Measurements from ENCODE around the gene A2M.
A peak's percentile ranks its signal among the peaks of the same experiment; 100 is the strongest.

A2M gene

DNA sequence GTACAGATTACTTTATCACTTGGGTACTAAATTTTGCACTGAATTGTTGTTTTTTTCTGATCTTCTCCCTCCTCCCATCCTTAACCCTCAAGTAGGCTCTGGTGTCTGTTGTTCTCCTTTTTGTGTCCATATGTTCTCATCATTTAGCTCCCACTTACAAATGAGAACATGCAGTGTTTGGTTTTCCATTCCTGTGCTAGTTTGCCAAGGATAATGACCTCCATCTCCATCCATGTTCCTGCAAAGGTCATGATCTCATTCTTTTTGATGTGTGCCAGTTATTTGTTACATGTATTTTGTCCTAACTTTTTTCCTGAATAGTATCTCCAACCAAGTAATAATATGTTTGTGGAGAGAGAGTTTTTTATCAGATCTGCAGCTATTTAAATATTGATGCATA is 44.2 kb downstream of the A2M start:
- FAIRE-seq: no peak

DNA sequence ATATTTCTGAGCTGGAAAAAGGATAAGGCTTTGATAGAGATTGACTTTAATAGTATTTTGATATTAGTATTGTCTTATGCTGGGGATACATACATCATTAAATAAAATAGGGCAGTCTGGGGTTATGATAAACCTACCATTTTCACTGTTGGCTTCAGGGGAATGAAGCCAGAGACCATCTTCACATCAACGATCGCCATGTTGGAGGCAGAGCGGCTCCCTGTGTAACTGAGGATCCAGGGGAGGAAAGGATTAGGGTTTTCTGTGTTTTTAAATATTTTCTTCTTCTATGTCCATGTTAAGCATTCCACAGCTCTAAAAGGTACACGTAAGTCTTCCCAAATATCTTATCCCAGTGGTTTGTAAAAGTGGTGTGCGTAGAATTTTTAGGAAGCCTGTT is 45.4 kb downstream of the A2M start:
- FAIRE-seq: no peak

DNA sequence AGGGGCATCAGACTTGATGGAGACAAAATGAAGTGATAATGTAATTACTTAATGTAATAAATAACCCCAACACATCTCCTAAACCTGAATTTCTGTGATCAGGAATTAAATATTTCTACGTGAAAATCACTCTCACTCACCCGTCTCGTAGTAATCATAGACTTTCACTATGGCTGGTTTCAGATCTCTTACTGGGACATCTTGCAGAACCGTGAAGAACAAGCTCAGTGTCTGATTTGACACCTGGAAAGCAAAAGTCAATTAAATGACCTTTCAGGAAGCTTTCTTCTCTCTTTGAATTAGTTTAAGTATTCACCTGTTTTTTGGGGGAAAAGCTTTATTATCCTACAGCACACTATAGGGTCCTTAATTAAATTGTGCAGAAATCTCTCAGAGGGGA is 47.1 kb downstream of the A2M start:
- FAIRE-seq: no peak

DNA sequence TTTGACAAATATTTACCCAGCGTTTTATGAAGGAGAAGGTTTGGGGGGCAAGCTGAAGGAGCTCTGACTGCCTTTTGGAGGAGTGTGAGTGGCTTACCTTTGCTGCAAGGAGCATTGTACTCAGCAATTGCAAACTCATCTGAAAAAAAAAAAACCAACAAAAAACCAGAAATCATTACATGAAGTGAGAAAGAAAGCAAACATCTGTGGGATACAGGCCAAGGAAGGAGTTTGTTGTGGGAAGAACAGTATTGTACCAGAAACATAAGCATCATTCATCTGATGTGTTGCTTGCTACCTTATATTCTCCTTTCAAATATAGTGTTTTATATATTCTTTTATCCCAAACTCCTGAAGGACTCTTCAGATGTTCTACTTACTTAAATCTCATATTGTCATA is 47.6 kb downstream of the A2M start:
- no peak for FAIRE-seq

DNA sequence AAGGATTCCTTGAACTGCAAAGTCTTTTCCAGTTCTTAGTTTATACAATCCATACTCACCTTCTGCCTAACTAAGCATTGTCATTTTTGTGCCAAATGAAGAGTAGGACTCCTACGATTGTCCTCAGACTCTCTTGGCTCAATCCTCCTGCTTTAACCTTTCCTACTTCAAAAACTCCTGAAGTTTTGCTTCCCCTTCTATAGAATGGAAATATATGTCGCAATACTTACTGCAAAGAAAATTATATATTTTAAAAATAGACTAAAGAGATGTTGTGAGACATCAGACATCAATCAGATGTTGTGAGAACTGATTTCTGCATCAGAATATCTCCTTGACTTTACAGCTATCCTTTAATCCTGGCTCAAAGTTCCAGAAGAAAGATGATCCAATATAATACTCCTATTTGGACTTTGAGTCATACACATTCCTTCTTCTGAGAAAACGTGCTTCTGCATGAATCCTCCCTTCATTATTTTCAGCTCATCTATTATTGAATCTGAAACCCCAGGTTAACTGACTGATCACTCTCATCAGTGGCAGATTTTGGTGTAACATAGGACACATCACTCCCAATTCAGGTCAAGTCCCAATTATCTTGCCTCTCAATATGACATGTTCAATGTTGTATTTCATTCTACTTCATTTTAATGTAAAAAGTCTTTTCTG is 48.8 kb downstream of the A2M start:
- no peak for FAIRE-seq

DNA sequence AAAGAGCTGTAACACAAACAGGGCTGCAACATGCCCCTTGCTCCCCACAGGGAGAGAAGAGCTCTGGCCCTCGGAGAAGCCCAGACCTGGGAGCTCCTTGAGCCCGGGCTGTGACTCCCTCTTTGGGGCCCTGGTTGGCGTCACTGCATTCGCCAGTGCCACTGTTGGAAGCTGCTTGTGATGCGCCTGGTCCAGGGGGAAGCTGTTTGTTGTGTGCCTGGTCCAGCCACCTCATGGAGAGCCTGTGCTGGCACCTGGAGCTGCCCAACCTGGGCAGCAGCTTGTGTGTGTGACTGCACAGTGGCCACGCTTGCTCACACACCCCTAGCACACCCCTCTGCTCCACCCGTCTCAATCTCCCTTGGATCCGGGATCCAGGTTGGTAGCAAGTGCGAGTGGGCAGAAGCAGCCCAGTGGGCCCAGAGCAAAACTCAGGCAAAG is 49.5 kb downstream of the A2M start:
- no peak for FAIRE-seq

DNA sequence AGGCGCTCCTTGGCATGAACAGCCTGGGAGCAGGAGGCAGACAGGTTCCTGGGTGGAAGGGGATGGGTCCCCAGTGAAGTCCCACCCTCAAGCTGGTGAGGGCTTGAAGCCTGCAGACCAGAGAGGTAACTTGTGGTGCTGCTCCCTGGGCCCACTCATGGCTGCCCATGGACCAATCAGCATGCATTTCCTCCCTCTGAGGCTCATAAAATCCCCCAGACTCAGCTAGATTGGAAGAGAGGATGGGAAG is 50.2 kb downstream of the A2M start:
- no peak for FAIRE-seq

DNA sequence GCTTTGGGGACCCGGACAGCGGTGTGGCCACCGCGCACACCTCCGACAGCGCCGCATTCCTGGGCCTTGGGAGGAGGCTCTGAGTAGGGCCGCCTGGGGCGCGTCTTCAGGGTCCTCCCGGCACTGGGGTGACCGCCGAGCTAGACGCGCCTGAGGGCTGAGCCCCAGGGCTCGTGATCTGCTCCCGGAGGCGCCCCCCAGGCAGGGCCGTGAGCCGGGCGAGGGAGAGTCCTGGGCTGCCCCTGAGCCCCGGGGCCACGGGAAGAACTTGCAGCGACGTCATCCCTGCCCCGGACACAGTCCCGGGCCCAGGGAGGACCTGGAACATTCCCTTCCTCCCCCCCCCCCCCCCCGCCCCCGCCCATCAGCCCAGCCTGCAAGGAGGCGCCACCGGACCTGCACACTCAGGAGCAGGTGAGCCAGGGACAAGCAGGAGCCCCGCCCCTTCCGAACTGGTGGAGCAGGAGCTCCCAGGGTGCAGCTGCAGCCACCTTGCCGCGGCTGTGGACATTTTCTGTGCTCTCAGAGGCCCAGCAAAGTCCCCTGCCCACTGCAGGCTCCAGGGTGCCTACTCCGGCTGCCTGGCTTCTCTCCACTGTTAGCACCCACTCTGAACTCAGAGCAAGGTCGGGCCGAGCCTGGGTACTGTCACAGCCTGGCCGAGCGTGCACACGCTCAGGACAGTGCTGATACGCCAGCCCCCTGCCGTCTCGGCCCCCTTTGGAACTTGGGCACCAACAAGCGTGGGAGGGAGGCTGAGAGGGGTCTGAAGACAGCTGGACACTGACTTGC is 50.7 kb downstream of the A2M start:
- FAIRE-seq: no peak

DNA sequence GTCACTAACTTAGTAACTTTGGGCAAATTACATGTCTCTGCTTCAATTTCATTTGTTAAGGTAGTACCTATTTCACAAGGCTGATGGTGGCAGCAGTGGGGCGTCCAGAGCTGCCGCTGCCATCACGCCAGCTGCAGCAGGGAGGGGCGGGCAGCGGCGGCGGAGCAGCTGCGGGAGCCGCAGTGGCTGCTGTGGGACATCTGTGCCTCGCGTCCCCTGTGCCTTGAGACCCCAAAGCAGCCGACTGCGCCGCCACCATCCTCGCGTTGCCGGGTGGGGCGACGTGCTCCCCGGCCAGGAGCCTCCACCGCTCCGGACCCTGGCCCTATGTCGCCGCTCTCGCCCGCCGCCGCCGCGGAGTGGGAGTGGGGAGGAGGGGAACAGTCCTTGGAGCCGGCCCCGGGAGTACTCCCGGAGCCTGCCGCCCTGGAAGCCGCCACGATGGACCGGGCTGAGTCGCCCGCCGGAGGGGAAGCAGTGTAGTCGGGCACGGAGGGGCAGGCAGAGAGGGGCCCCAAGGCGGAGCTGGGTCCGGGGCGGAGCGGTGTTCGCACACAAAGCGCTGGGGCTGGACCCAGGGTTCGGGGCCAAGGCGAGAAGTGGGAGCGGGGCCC is 51.4 kb downstream of the A2M start:
- FAIRE-seq: no peak

DNA sequence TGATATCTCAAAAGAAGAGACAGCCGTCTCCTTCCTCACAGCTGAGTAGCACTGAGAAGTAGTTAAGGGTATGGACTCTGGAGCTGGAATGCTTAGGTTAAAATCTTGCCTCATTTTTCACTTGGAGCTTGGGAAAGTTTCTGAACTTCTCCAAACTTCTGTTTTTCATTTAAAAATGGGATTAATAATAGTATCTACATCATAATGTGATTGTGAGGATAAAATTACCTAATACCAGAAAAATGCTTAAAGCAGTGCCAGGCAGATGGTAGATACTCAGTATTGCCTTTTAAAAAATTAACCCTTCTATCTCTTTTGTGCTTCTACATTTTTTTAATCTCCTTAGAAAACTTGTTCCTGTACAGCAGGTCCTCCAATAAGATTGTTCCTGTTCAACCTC is 63.1 kb downstream of the A2M start:
- FAIRE-seq: no peak

DNA sequence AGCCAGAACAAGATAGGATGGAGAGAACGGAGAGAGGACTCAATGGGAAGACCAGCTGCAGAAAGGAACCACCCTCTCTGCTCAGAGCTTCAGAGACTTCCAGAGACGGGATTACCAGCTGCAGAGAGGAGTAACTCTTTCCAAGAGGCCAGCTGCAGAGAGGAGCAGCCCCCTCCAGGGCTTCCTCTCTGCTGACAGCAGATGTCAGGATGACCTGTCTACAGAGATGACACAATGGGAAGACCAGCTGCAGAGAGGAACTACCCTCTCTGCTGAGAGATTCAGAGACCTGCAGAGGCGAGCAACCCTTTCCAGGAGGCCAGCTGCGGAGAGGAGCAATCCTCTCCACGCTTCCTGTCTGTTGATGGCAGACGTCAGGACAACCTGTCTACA is 64.6 kb downstream of the A2M start:
- FAIRE-seq: no peak

DNA sequence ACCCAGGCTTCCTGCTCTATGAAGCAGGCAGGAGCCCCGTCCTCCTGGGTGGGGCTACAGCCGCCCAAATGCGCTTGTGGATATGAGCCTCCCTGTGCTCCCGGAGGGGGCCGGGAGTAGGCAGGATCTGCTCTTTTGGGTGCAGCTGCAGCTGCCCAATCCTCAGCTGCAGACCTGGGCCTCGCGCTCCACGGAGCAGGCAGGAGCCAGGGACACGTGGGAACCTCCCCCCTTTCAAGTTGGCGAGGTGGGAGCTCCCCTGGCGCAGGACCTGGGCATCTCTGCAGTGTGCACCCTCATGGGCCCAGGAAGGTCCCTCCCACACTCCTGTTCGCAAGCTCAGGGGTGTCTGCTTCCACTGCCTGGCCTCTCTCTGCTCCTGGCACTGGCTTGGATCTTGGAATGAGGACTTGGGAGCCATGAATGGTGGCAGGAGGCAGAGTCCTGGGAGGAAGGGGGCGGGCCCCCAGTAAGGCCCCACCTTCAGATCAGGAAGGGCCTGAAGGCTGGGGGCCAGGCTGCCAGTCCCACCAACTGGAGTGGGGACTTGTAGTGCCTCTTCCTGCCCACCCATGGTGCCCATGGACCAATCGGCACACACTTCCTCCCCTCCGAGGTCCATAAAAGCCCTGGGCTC is 65.1 kb downstream of the A2M start:
- FAIRE-seq: no peak

DNA sequence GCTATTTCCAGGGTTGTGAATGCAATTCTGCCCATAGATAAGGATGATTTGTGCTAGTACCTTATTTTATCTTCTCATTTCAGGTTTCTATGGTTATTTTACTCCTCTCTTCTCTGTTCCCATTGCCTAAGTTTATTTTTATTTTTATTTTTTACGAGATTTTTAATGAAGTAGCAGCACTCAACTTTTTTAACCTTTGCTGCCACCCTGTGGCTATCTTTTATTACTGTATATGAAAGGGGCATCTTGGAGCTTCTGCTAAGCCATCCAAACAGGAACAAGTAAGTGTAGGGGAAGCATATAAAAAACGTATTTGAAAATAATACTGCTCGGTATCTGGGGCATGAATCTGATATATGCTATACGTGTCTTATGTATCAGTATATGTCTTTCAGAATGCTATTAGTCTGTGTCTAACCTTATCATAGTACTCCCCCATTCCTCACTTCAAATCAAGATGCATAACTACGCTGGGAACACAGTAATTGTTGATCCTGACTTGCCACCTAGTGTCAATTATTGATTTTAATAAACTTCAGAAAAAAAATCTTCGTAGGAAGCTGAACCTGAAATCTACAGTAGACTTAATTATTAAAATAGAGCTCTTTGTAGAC is 66.1 kb downstream of the A2M start:
- FAIRE-seq: peak; percentile 43

DNA sequence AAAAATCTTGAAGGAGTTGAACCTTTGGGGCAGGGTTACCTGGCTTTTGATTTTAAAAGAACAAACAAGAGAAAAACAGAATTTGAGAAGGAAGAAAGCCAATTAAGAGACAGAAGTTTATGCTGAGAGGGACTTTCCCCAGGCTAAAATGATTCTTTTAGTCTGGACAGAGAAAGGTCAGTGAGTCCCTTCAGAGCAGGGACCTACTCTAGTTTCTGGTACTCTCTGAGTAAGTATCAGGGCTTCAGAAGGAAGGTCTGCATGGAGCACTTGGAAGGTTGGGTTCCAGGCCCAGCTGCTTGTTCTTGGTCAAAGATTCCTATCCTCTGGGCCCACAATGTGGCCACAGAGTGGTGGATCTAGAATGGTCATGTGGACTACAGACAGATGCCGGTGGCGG is 66.8 kb downstream of the A2M start:
- no peak for FAIRE-seq

DNA sequence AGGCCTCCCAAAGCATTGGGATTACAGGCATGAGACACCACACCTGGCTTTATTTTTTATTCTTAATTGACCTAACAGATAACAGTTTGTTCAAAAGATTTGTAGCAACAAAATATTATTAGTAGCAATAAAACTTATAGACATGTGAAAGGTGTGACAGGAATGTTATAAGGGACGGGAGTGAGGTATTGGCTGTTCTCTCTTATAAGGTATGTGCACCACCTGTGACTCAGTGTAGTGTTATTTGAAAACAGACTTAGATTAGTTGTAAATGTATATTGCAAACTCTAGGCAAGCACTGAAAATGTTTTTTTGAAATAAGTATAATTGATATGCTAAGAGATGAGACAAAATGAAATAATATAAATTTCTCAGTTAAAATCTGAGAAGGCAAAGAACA is 68.6 kb downstream of the A2M start:
- FAIRE-seq: no peak

DNA sequence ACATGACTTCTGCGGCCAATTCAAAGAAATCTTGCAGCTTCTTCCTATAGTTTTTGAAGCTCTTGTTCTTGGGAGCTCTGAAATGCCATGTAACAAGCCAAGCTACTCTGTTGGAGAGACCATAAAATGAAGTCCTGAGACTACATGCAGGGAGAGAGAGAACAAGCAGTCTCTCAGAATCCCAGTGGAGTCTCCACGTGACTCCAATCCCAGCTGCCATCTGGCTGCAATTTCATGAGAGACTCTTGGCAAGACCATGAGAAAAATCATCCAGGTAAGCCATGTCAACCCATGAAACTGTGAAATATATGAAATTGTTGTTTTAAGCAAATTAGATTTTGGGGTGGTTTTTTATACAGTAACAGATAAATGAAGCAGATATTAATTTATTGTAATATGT is 72.0 kb downstream of the A2M start:
- FAIRE-seq: no peak

DNA sequence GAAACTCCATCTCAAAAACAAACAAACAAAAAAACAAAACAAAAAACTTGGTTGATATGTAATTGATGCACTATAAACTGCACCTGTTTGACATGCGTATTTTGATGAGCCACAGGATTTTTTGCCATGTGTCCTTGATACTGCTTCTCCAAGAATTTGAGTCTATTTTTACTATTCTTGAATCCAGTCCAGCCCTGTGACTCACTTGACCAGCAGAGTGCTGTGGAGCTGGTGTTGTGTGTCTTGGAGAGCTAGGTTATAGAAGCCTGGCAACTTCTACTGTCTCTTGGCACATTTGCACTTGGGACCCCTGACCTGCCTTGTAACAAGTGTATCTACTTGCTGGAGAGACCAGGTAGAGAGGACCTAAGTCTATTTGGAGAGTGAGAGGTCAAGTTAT is 74.4 kb downstream of the A2M start:
- FAIRE-seq: no peak

DNA sequence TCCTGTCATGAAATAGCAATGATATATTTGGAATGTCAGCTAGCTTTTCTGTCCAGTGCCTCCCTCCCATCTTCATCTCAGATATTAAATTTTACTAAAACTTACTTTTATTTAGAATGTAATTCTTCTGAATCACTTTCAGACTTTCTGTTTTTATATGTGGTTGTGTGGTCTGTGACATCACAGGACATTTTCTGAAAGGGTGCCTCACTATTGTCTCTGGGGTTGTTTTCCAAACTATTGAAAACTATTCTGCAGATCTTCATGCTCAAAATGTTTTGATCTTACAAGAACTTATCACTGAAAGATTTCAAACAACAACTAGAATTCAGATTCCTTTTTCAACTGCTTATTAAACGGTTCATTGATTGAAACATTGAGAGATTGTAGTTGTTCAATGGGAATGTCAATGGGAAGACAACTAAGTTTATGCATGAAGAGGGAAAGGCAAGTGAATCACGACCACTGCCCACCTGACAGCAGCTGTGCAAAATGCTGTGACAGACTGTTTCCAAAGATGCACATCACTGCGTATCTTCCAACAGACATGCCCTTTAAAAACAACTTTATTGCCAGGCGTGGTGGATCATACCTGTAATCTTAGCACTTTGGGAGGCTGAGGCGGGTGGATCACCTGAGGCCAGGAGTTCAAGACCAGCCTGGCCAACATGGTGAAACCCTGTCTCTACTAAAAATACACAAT is 75.1 kb downstream of the A2M start:
- FAIRE-seq: no peak

DNA sequence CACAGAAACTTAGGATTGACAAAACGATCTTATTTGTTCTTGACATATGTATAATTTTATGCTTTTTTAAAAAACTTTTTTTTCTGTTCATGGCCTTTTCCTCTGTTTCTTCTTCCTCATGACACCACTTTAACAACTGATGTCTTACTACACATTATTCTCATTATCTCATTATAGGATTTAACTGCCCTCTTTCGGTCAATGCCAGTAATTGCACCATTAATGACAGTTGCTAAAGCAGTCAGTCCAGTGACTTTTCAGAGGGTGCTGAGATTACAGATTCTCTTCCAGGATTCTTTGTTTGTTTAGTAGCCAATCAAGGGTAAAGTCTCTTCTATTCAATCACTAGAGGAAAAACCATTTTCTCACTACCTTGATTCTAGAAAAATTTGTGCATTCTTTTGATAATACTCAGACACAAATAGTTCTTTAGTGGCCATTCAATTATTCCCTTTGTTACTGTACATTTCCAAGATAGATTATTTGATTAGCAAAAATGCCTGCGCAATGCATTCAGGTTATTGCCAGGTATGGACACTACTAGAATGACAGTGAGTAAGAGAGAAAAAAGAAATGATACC is 76.2 kb downstream of the A2M start:
- peak; percentile 76 for FAIRE-seq

DNA sequence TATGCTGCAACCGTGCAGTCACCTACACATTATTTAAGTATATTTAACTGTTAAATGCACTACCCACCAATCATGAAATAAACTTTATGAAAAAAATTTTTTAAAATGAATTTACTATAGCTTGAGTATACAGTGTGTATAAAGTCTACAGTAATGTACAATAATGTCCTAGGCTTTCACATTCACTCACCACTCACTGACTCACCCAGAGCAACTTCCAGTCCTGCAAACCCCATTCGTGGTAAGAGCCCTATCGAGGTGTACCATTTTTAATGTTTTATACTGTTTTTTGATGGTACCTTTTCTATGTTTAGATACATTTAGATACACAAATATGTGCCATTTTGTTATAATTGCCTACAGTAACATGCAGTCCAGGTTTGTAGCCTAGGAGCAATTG is 78.3 kb downstream of the A2M start:
- no peak for FAIRE-seq

DNA sequence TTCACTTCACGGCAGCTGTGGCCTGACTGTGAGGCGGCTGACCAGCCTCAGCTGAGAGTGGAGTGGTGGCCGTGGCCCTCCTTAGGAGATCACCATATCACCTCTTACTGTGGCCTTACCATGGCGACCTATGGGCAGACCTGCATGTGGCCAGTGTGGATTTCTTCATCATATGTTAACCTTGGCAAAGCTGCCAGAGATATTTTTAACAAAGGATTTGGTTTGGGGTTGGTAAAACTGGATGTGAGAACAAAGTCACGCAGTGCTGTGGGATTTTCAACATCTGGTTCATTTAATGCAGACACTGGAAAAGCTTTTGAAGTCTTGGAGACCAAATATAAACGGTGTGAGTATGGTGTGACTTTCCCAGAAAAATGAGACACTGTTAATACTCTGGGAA is 79.5 kb downstream of the A2M start:
- no peak for FAIRE-seq

DNA sequence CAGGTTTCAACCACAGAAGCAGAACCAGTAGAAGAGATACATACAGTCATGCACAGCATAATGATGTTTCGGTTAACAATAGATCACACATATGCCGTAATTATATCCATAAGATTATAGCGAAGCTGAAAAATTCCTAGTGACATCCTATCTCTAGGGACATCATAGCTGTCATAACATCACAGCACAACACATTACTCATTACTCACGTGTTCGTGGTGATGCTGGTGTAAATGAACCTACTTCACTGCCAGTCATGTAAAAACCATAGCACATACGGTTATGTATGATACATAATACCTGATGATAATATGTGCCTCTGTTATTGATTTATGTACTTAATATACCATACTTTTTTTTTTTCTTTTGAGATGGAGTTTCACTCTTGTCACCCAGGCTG is 81.6 kb downstream of the A2M start:
- no peak for FAIRE-seq
